Endodermal cell (in vitro differentiated cells): ENCODE data around the gene PNPLA8. TPM values are rescaled to one million over a fixed set of nuclear protein-coding genes. Genes with fewer than 3 reads are reported as not detected.

Source experiments
- DNase-seq: peaks from one replicate; pipeline ENCODE4 v3.0.0-alpha.2; 2017
- H3K27ac ChIP-seq: 2 replicates; pipeline ENCODE4 v1.5.1; 2013; ENCODE audit warnings: mild to moderate bottlenecking, low read depth, low read length, moderate library complexity
- H3K27me3 ChIP-seq: 2 replicates; pipeline ENCODE4 v1.6.1; 2013; ENCODE audit warnings: mild to moderate bottlenecking, low read length, moderate library complexity; ENCODE audit not compliant: insufficient read depth, control insufficient read depth, poor library complexity, severe bottlenecking
- H3K36me3 ChIP-seq: 2 replicates; pipeline ENCODE4 v1.7.0; 2013; ENCODE audit warnings: mild to moderate bottlenecking, low read length, moderate library complexity; ENCODE audit not compliant: control insufficient read depth, insufficient read depth
- H3K4me1 ChIP-seq: one replicate; pipeline ENCODE4 v1.7.0; 2013; ENCODE audit warnings: low read length; ENCODE audit not compliant: control insufficient read depth, insufficient read depth
- H3K4me3 ChIP-seq: 2 replicates; pipeline ENCODE4 v1.5.1; 2013; ENCODE audit warnings: mild to moderate bottlenecking, low read length, moderate library complexity
- H3K9ac ChIP-seq: 2 replicates; pipeline ENCODE4 v1.6.1; 2013; ENCODE audit warnings: mild to moderate bottlenecking, low read length, moderate library complexity; ENCODE audit not compliant: poor library complexity, severe bottlenecking; ENCODE audit errors: extremely low read depth
- H3K9me3 ChIP-seq: 2 replicates; pipeline ENCODE4 v1.6.1; 2013; ENCODE audit warnings: mild to moderate bottlenecking, low read length, moderate library complexity; ENCODE audit not compliant: control insufficient read depth
- H3K27ac Mint-ChIP-seq: 2 replicates; pipeline ENCODE4 v1.8.0; 2020; ENCODE audit warnings: mixed read lengths
- H3K27me3 Mint-ChIP-seq: 2 replicates; pipeline ENCODE4 v1.8.0; 2021; ENCODE audit warnings: mild to moderate bottlenecking, mixed read lengths; ENCODE audit not compliant: insufficient read depth
- H3K36me3 Mint-ChIP-seq: 2 replicates; pipeline ENCODE4 v1.8.0; 2020; ENCODE audit warnings: low read depth, mixed read lengths
- H3K4me1 Mint-ChIP-seq: 2 replicates; pipeline ENCODE4 v1.8.0; 2020; ENCODE audit warnings: mixed read lengths
- H3K4me3 Mint-ChIP-seq: 2 replicates; pipeline ENCODE4 v1.8.0; 2020; ENCODE audit warnings: mild to moderate bottlenecking, moderate library complexity, mixed read lengths
- H3K9me3 Mint-ChIP-seq: 2 replicates; pipeline ENCODE4 v1.8.0; 2020; ENCODE audit warnings: mild to moderate bottlenecking, mixed read lengths
- CTCF ChIP-seq: fragments of 200-600 bp; sonication (generic); conservative IDR thresholded peaks from 2 replicates; pipeline ENCODE4 v1.5.0; 2021; ENCODE audit warnings: antibody characterized with exemption, mild to moderate bottlenecking
- WGBS, 2 experiments: methylation state at CpG; one replicate each; pipeline versions ENCODE4 v1.1.5 to v1.1.7; 2013; ENCODE audit warnings: missing lambda C conversion rate in 2 of 2, mixed read lengths in 1 of 2; ENCODE audit not compliant: insufficient coverage in 1 of 2, insufficient read length in 1 of 2; 5-methylcytosine and 5-hydroxymethylcytosine counted together
- total RNA-seq, 2 donors: library from RNA; stranded (reverse); fragmentation: NEBNext Ultra II Directional in 1 of 2; extraction: Animal tissue kit (Norgen Biotek cat#: 25700) in 1 of 2; gene quantifications; 2 replicates in 1 of 2; 3 replicates in 1 of 2; pipeline ENCODE4 v1.2.1, GENCODE V29; 2021

The PNPLA8 gene
- total RNA-seq, 2 donors from 2014 or later: 15.9 to 20.1 TPM

- no peaks in the 10 kb centered on the region for H3K9me3 ChIP-seq
- DNase-seq: no peak
- no peaks in the 10 kb centered on the region for H3K27me3 Mint-ChIP-seq
- no peaks in the 10 kb centered on the region for H3K9me3 Mint-ChIP-seq
- no peaks in the 10 kb centered on the region for H3K36me3 Mint-ChIP-seq
- H3K9ac ChIP-seq: no peak overlapping the region
- H3K4me1 ChIP-seq: no peaks in the 10 kb centered on the region
- TF ChIP-seq CTCF: no peak
- H3K4me3 Mint-ChIP-seq: no peak overlapping the region
- H3K4me1 Mint-ChIP-seq: no peaks in the 10 kb centered on the region
- H3K27ac Mint-ChIP-seq: no peak overlapping the region
- no peaks in the 10 kb centered on the region for H3K36me3 ChIP-seq
- H3K4me3 ChIP-seq: no peak overlapping the region
- no peaks in the 10 kb centered on the region for H3K27me3 ChIP-seq
- WGBS, 2 experiments: 100% methylated on average over 1 of the region's 1 CpG; no CpG with 5 or more reads in 1 of the 2 experiments
- no peak overlapping the region for H3K27ac ChIP-seq
Observed at GRCh38 chr7:108535744-108536143, 9.8 kb upstream of the PNPLA8 start.

- H3K27me3 ChIP-seq: no peaks in the 10 kb centered on the region
- Mint-ChIP-seq H3K27me3 (no peaks in the 10 kb centered on the region), H3K4me3 (no peak overlapping the region), H3K27ac (no peak overlapping the region), H3K4me1 (no peaks in the 10 kb centered on the region), H3K36me3 (no peaks in the 10 kb centered on the region), H3K9me3 (no peaks in the 10 kb centered on the region)
- H3K36me3 ChIP-seq: no peaks in the 10 kb centered on the region
- H3K27ac ChIP-seq: no peak overlapping the region
- WGBS, 2 experiments: 67 to 82% methylated on average over 3 to 5 of the region's 5 CpGs
- no peak for TF ChIP-seq CTCF
- H3K4me3 ChIP-seq: no peak overlapping the region
- H3K9me3 ChIP-seq: no peaks in the 10 kb centered on the region
- no peak overlapping the region for H3K9ac ChIP-seq
- DNase-seq: no peak
- no peaks in the 10 kb centered on the region for H3K4me1 ChIP-seq
Observed at GRCh38 chr7:108535257-108535656, 9.3 kb upstream of the PNPLA8 start.

- Mint-ChIP-seq H3K36me3 (no peaks in the 10 kb centered on the region), H3K9me3 (no peaks in the 10 kb centered on the region), H3K4me1 (peaks cover 5% of the 10 kb centered on the region), H3K4me3 (no peak overlapping the region), H3K27ac (no peak overlapping the region), H3K27me3 (no peaks in the 10 kb centered on the region)
- H3K4me3 ChIP-seq: no peak overlapping the region
- H3K27ac ChIP-seq: no peak overlapping the region
- peaks cover 3% of the 10 kb centered on the region for H3K4me1 ChIP-seq
- DNase-seq: no peak
- H3K9ac ChIP-seq: no peak overlapping the region
- H3K36me3 ChIP-seq: no peaks in the 10 kb centered on the region
- TF ChIP-seq CTCF: no peak
- H3K27me3 ChIP-seq: peaks cover under 1% of the 10 kb centered on the region
- 100% methylated on average over 2 of the region's 3 CpGs; no CpG with 5 or more reads in 1 of the 2 experiments for WGBS, 2 experiments
- H3K9me3 ChIP-seq: no peaks in the 10 kb centered on the region
Observed at GRCh38 chr7:108533712-108534111, 7.8 kb upstream of the PNPLA8 start.
